H1 (cell line): Measurements from ENCODE around the gene SEPTIN5. TPM values are rescaled to one million over a fixed set of nuclear protein-coding genes. Genes with fewer than 3 reads are reported as not detected.
A peak's percentile ranks its signal among the peaks of the same experiment; 100 is the strongest.

Source experiments
- CTCF ChIA-PET: fragments of 300-600 bp; sonication (Branson Sonifier 250); formaldehyde crosslinking; loops from one replicate; lab custom pipeline; 2021; ENCODE audit not compliant: partially characterized antibody; lab: Charles Lee
- POLR2A ChIA-PET: fragments of 300-600 bp; sonication (Branson Sonifier 250); formaldehyde crosslinking; loops from one replicate; lab custom pipeline; 2021; ENCODE audit warnings: inconsistent platforms; ENCODE audit not compliant: partially characterized antibody; lab: Charles Lee
- DNase-seq, 2 experiments: peaks; one replicate each; pipeline versions ENCODE4 v3.0.0 to v3.0.0-alpha.2; 2010 to 2022; ENCODE audit warnings: low spot score in 2 of 2, low read depth in 1 of 2, mixed read lengths in 1 of 2
- FAIRE-seq: peaks from 2 replicates; lab custom pipeline; 2011; peaks lifted over from hg19 to GRCh38; lab: Jason Lieb, UNC
- H2AFZ ChIP-seq: 2 replicates; pipeline ENCODE4 v1.8.1; 2012; ENCODE audit warnings: low read length, inconsistent platforms
- H2AK5ac ChIP-seq: 2 replicates; pipeline ENCODE4 v1.6.1; 2013; ENCODE audit warnings: low read depth, low read length
- H2BK120ac ChIP-seq: replicated peaks from 2 replicates; pipeline ENCODE3; 2013; ENCODE audit warnings: low read depth, low read length, inconsistent platforms
- H2BK12ac ChIP-seq: 2 replicates; pipeline ENCODE4 v1.6.1; 2013; ENCODE audit warnings: low read depth, low read length
- H2BK15ac ChIP-seq: 2 replicates; pipeline ENCODE4 v1.6.1; 2013; ENCODE audit warnings: low read length
- H2BK20ac ChIP-seq: 2 replicates; pipeline ENCODE4 v1.6.1; 2013; ENCODE audit warnings: low read length
- H2BK5ac ChIP-seq: 2 replicates; pipeline ENCODE4 v1.6.1; 2013; ENCODE audit warnings: low read depth, low read length
- H3K14ac ChIP-seq: 2 replicates; pipeline ENCODE4 v1.6.1; 2013; ENCODE audit warnings: inconsistent platforms; ENCODE audit not compliant: insufficient read length
- H3K18ac ChIP-seq: 2 replicates; pipeline ENCODE4 v1.6.1; 2013; ENCODE audit warnings: low read length; ENCODE audit errors: extremely low read depth
- H3K23ac ChIP-seq: 2 replicates; pipeline ENCODE4 v1.6.1; 2013; ENCODE audit warnings: inconsistent platforms; ENCODE audit not compliant: insufficient read length
- H3K23me2 ChIP-seq: 2 replicates; pipeline ENCODE4 v1.6.1; 2013; ENCODE audit warnings: low read depth, low read length
- H3K27ac ChIP-seq: 2 replicates; pipeline ENCODE4 v1.6.1; 2011; ENCODE audit warnings: low read depth, low read length, inconsistent platforms
- H3K27me3 ChIP-seq, 4 experiments: replicated peaks in 1 of 4; 1 replicate in 1 of 4; 2 replicates in 3 of 4; pipeline versions ENCODE4 v1.6.1 to v1.8.1; 2011 to 2013; ENCODE audit warnings: low read length in 3 of 4, mild to moderate bottlenecking in 3 of 4, inconsistent platforms in 2 of 4, mixed read lengths in 2 of 4, moderate library complexity in 1 of 4; ENCODE audit not compliant: control insufficient read depth in 3 of 4, insufficient read depth in 3 of 4; ENCODE audit errors: extremely low read depth in 1 of 4
- H3K36me3 ChIP-seq, 4 experiments: 2 replicates each; pipeline versions ENCODE4 v1.6.1 to v1.8.1; 2011 to 2013; ENCODE audit warnings: mild to moderate bottlenecking in 4 of 4, low read length in 3 of 4, moderate library complexity in 2 of 4, control low read depth in 1 of 4, inconsistent platforms in 1 of 4; ENCODE audit not compliant: insufficient read depth in 4 of 4, control insufficient read depth in 2 of 4
- H3K4ac ChIP-seq: replicated peaks from 2 replicates; pipeline ENCODE3; 2013; ENCODE audit warnings: low read length, low read depth, mixed read lengths, inconsistent platforms; ENCODE audit not compliant: insufficient read length
- H3K4me1 ChIP-seq, 4 experiments: replicated peaks in 1 of 4; 1 replicate in 1 of 4; 2 replicates in 3 of 4; pipeline versions ENCODE4 v1.6.1 to v1.8.1; 2011 to 2013; ENCODE audit warnings: low read length in 3 of 4, inconsistent platforms in 2 of 4, mixed read lengths in 1 of 4; ENCODE audit not compliant: insufficient read depth in 4 of 4, control insufficient read depth in 3 of 4
- H3K4me2 ChIP-seq, 2 experiments: 2 replicates each; pipeline versions ENCODE4 v1.6.1 to v1.8.1; 2011 to 2013; ENCODE audit warnings: low read depth in 2 of 2, low read length in 2 of 2, control low read depth in 1 of 2, inconsistent platforms in 1 of 2, mild to moderate bottlenecking in 1 of 2; ENCODE audit not compliant: insufficient read depth in 1 of 2
- H3K4me3 ChIP-seq, 4 experiments: fragments of 200-600, 300-600 bp in 1 of 4; sonication (generic), shearing (Covaris generic), sonication (Bioruptor Twin) in 1 of 4; 2 replicates each; pipeline versions ENCODE4 v1.5.1 to v1.8.1; 2011 to 2016; ENCODE audit warnings: low read length in 4 of 4, low read depth in 3 of 4, control low read depth in 2 of 4, inconsistent platforms in 2 of 4, mild to moderate bottlenecking in 2 of 4, mixed read lengths in 1 of 4, moderate library complexity in 1 of 4; ENCODE audit not compliant: insufficient read depth in 2 of 4; ENCODE audit errors: extremely low read depth in 1 of 4
- H3K56ac ChIP-seq: replicated peaks from 2 replicates; pipeline ENCODE3; 2013; ENCODE audit warnings: low read depth, mild to moderate bottlenecking, mixed read lengths, low read length, inconsistent platforms; ENCODE audit not compliant: insufficient read length
- H3K79me1 ChIP-seq: 2 replicates; pipeline ENCODE4 v1.6.1; 2013; ENCODE audit warnings: low read depth, low read length, control low read depth
- H3K79me2 ChIP-seq, 2 experiments: 2 replicates each; pipeline versions ENCODE4 v1.6.1 to v1.8.1; 2012 to 2013; ENCODE audit warnings: low read length in 2 of 2, mild to moderate bottlenecking in 2 of 2, inconsistent platforms in 1 of 2; ENCODE audit not compliant: insufficient read depth in 2 of 2, control insufficient read depth in 1 of 2
- H3K9ac ChIP-seq, 4 experiments: replicated peaks in 1 of 4; 1 replicate in 1 of 4; 2 replicates in 3 of 4; pipeline versions ENCODE4 v1.6.1 to v1.8.1; 2011 to 2013; ENCODE audit warnings: low read depth in 3 of 4, low read length in 3 of 4, control low read depth in 2 of 4, mild to moderate bottlenecking in 2 of 4, moderate library complexity in 2 of 4, inconsistent platforms in 1 of 4; ENCODE audit errors: extremely low read depth in 1 of 4
- H3K9me3 ChIP-seq, 2 experiments: 2 replicates each; pipeline versions ENCODE4 v1.6.1 to v1.8.1; 2012 to 2013; ENCODE audit warnings: mild to moderate bottlenecking in 2 of 2, moderate library complexity in 2 of 2, control low read depth in 1 of 2, inconsistent platforms in 1 of 2, low read depth in 1 of 2, low read length in 1 of 2, mixed read lengths in 1 of 2; ENCODE audit not compliant: insufficient read depth in 2 of 2
- H4K20me1 ChIP-seq, 2 experiments: replicated peaks in 1 of 2; 2 replicates each; pipeline versions ENCODE3 to v1.8.1; 2011 to 2013; ENCODE audit warnings: inconsistent platforms in 2 of 2, low read length in 2 of 2, mild to moderate bottlenecking in 1 of 2; ENCODE audit not compliant: insufficient read depth in 2 of 2, control insufficient read depth in 1 of 2
- H4K5ac ChIP-seq: 2 replicates; pipeline ENCODE4 v1.6.1; 2013; ENCODE audit warnings: low read length, low read depth, mixed read lengths, inconsistent platforms; ENCODE audit not compliant: insufficient read length
- H4K8ac ChIP-seq: 2 replicates; pipeline ENCODE4 v1.8.0; 2013; ENCODE audit warnings: mild to moderate bottlenecking, moderate library complexity, low read length, inconsistent platforms; ENCODE audit not compliant: insufficient read depth; ENCODE audit errors: extremely low read depth
- H4K91ac ChIP-seq: replicated peaks from 2 replicates; pipeline ENCODE3; 2013; ENCODE audit warnings: low read length, mixed read lengths, inconsistent platforms; ENCODE audit not compliant: insufficient read length
- CTCF ChIP-seq, 3 experiments: IDR thresholded peaks; 1 replicate in 2 of 3; 2 replicates in 1 of 3; pipeline versions ENCODE4 v1.5.1 to v1.6.1; 2011; ENCODE audit warnings: low read length in 3 of 3, mild to moderate bottlenecking in 3 of 3, inconsistent platforms in 2 of 3, low read depth in 1 of 3, moderate library complexity in 1 of 3; ENCODE audit not compliant: insufficient read depth in 1 of 3; ENCODE audit errors: control extremely low read depth in 1 of 3
- EGR1 ChIP-seq: IDR thresholded peaks from 2 replicates; pipeline ENCODE4 v1.6.1; 2011; ENCODE audit warnings: low read depth, low read length, borderline replicate concordance
- RAD21 ChIP-seq, 2 experiments: IDR thresholded peaks in 1 of 2; conservative IDR thresholded peaks in 1 of 2; 2 replicates each; pipeline ENCODE4 v1.6.1; 2011; ENCODE audit warnings: low read depth in 2 of 2, low read length in 2 of 2, improper control_type of control experiment in 1 of 2, inconsistent platforms in 1 of 2, mild to moderate bottlenecking in 1 of 2, moderate library complexity in 1 of 2
- WGBS, 2 experiments: shearing (Covaris generic) in 1 of 2; methylation state at CpG; one replicate each; pipeline versions ENCODE4 v1.1.6 to v1.1.7; 2013 to 2015; ENCODE audit warnings: low lambda C conversion rate in 2 of 2, mixed read lengths in 2 of 2, inconsistent platforms in 1 of 2, low coverage in 1 of 2, missing lambda C conversion rate in 1 of 2; ENCODE audit not compliant: insufficient replicate concordance in 2 of 2, insufficient coverage in 1 of 2, insufficient read length in 1 of 2; ENCODE audit errors: extremely low coverage in 1 of 2, missing lambda C conversion rate in 1 of 2; 5-methylcytosine and 5-hydroxymethylcytosine counted together
- polyA plus RNA-seq, 7 experiments: library from polyadenylated mRNA; depleted of rRNA in 3 of 7; stranded (reverse) in 5 of 7; unstranded in 2 of 7; fragments of >200 nt in 5 of 7; fragments of 200-250 nt in 2 of 7; gene quantifications; 1 replicate in 5 of 7; 2 replicates in 1 of 7; 4 replicates in 1 of 7; pipeline versions ENCODE4 v1.2.1 to v1.2.3, GENCODE V29; 2011 to 2013; ENCODE audit warnings: missing spikeins in 2 of 7, mixed read lengths in 2 of 7
- total RNA-seq: library from RNA; stranded (reverse); fragmentation: NEBNext Ultra II Directional; extraction: Animal tissue kit (Norgen Biotek cat#: 25700); gene quantifications from 2 replicates; pipeline ENCODE4 v1.2.1, GENCODE V29; 2021

SEPTIN5 gene
- total and polyA plus RNA-seq, 2 of the 8 experiments (the other 6 are each of a cell fraction or from before 2014, with no cell fraction given), result 6.0 to 8.6 TPM

- Histone ChIP-seq H3K4me2 (no peak overlapping the region), H4K91ac (no peak overlapping the region), H4K8ac (no peak overlapping the region), H2BK20ac (0 out of 2 replicates have a peak overlapping the region, but pooled peaks have one; percentile 72), H2AFZ (no peak overlapping the region), H2BK5ac (no peak overlapping the region), H3K4me3 (no peak overlapping the region), H2BK120ac (no peak overlapping the region), H3K9me3 (no peaks in the 10 kb centered on the region), H4K5ac (no peak overlapping the region), H3K27ac (no peak overlapping the region), H3K79me2 (no peaks in the 10 kb centered on the region), H3K23ac (no peak overlapping the region), H3K23me2 (no peaks in the 10 kb centered on the region), H4K20me1 (no peaks in the 10 kb centered on the region), H3K27me3 (no peaks in the 10 kb centered on the region; a peak in 2 of 7 replicates), H3K36me3 (no peaks in the 10 kb centered on the region), H2AK5ac (no peak overlapping the region), H3K4ac (no peak overlapping the region), H3K18ac (no peak overlapping the region; the same call in 1 of the 2 replicates), H3K4me1 (peaks cover 0 to 3% (median 0%) of the 10 kb centered on the region in 4 experiments; a peak in 3 of 7 replicates), H3K79me1 (no peaks in the 10 kb centered on the region), H3K56ac (no peak overlapping the region), H2BK15ac (peak overlapping the region; percentile 88; the same call in 1 of the 2 replicates), H2BK12ac (no peak overlapping the region; the same call in 1 of the 2 replicates), H3K9ac (no peak overlapping the region), H3K14ac (no peak overlapping the region)
- 55% methylated on average over 14 of the region's 14 CpGs; no CpG with 5 or more reads in 1 of the 2 experiments for WGBS, 2 experiments
- ChIA-PET CTCF (interaction anchor here (0.6 to 8.2 kb wide), 41 partner anchors 11 to 743 kb away, joined by 3 to 76 read pairs (median 5); partner anchors contain the start of gene GP1BB), POLR2A (interaction anchor here (0.8 to 1.8 kb wide), 3 partner anchors 12 to 44 kb away, joined by 3 to 7 read pairs (median 4); no protein-coding TSS in a partner anchor)
- TF ChIP-seq RAD21 (IDR thresholded peaks at IDR 0.05 in 1 of 2, conservative IDR thresholded peaks at IDR 0.05 in 1 of 2; ENCODE audit: low read depth in 2 of 2, low read length in 2 of 2), result peak; percentile 78 to 88
- TF ChIP-seq CTCF (IDR thresholded peaks at IDR 0.05; ENCODE audit: control extremely low read depth in 1 of 3, insufficient read depth in 1 of 3, low read depth in 1 of 3, low read length in 3 of 3), result peak; percentile 80 to 87 (median 85)
- no peak for TF ChIP-seq EGR1
- DNase-seq, result peak in 1 of 2 experiments; percentile 96
- FAIRE-seq, result no peak
Measured at GRCh38 chr22:19679522-19680101, 34.7 kb upstream of the SEPTIN5 start.
